ENCODE measurements around the gene MPO. TPM values are rescaled to one million over a fixed set of nuclear protein-coding genes. Genes with fewer than 3 reads are reported as not detected.

The MPO gene
- total RNA-seq, 1 experiment from 2014 or later: not detected

GRCh38 chr17:58231641-58232040 is 49.1 kb downstream of the MPO start:
- no peak overlapping the region for H2BK15ac ChIP-seq (ENCODE audit: low read depth, low read length)
- WGBS (ENCODE audit: extremely low coverage, insufficient read length, low lambda C conversion rate): no CpG with 5 or more reads among the region's 2 CpGs
- no peak overlapping the region for H3K4me3 Mint-ChIP-seq

More at GRCh38 chr17:58231641-58232040, 49.1 kb downstream of the MPO start:
- no peak overlapping the region for H3K9ac ChIP-seq (ENCODE audit: extremely low read depth, insufficient read length, low read length)
- H3T11ph ChIP-seq (ENCODE audit: low read length): no peak overlapping the region
- H3K4me1 Mint-ChIP-seq: peaks cover 16 to 22% of the 10 kb centered on the region in 2 experiments
- H2BK120ac ChIP-seq (ENCODE audit: low read depth, low read length, poor library complexity, severe bottlenecking): no peak overlapping the region
- H2AFZ ChIP-seq (ENCODE audit: low read length): no peak overlapping the region
- H3K36me3 Mint-ChIP-seq (ENCODE audit: insufficient read depth in 1 of 3, low read depth in 3 of 3): no peaks in the 10 kb centered on the region
- no peak overlapping the region for H4K5ac ChIP-seq (ENCODE audit: insufficient read length, low read depth, low read length)
- no peaks in the 10 kb centered on the region for H4K20me1 ChIP-seq (ENCODE audit: control insufficient read depth, insufficient read depth, insufficient read length)
- H3K18ac ChIP-seq (ENCODE audit: insufficient read length, low read depth, low read length): no peak overlapping the region
- no peaks in the 10 kb centered on the region for H3K9me3 Mint-ChIP-seq
- H2BK12ac ChIP-seq (ENCODE audit: insufficient read length, low read depth, low read length): no peak overlapping the region
- no peaks in the 10 kb centered on the region for H3K9me3 ChIP-seq (ENCODE audit: control insufficient read depth, low read depth, low read length)
- no peak overlapping the region for H3K56ac ChIP-seq (ENCODE audit: insufficient read length, low read depth, low read length)
- DNase-seq: no peak
- H2BK20ac ChIP-seq (ENCODE audit: low read depth, low read length, poor library complexity, severe bottlenecking): no peak overlapping the region
- H3K14ac ChIP-seq (ENCODE audit: insufficient read depth, low read length): no peak overlapping the region
- peaks cover 2% of the 10 kb centered on the region; the same call in 1 of the 2 replicates for H3K4me1 ChIP-seq (ENCODE audit: insufficient read depth, low read length)
- H3K79me1 ChIP-seq (ENCODE audit: insufficient read depth, low read depth, low read length, poor library complexity, severe bottlenecking): no peaks in the 10 kb centered on the region
- H3K27ac ChIP-seq (ENCODE audit: insufficient read length, low read depth, low read length): no peak overlapping the region
- no peak overlapping the region for H2AK5ac ChIP-seq (ENCODE audit: insufficient read length, low read length)
- no peak overlapping the region for H4K8ac ChIP-seq (replicated peaks; ENCODE audit: insufficient read length, low read depth, low read length)
- H3K27ac Mint-ChIP-seq: no peak overlapping the region
- H3K27me3 Mint-ChIP-seq (ENCODE audit: low read depth): peaks cover 54% of the 10 kb centered on the region
- H3K4ac ChIP-seq (ENCODE audit: low read depth, low read length): no peak overlapping the region
- H3K4me2 ChIP-seq (ENCODE audit: insufficient read depth, insufficient read length, low read length): no peak overlapping the region
- TF ChIP-seq, protein P1, sequence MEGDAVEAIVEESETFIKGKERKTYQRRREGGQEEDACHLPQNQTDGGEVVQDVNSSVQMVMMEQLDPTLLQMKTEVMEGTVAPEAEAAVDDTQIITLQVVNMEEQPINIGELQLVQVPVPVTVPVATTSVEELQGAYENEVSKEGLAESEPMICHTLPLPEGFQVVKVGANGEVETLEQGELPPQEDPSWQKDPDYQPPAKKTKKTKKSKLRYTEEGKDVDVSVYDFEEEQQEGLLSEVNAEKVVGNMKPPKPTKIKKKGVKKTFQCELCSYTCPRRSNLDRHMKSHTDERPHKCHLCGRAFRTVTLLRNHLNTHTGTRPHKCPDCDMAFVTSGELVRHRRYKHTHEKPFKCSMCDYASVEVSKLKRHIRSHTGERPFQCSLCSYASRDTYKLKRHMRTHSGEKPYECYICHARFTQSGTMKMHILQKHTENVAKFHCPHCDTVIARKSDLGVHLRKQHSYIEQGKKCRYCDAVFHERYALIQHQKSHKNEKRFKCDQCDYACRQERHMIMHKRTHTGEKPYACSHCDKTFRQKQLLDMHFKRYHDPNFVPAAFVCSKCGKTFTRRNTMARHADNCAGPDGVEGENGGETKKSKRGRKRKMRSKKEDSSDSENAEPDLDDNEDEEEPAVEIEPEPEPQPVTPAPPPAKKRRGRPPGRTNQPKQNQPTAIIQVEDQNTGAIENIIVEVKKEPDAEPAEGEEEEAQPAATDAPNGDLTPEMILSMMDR (conservative IDR thresholded peaks at IDR 0.05): no peak
- no peak overlapping the region for H4K91ac ChIP-seq (ENCODE audit: insufficient read length, low read depth, low read length)
- no peaks in the 10 kb centered on the region for H3K27me3 ChIP-seq (ENCODE audit: insufficient read depth, low read length)
- H3K23me2 ChIP-seq (ENCODE audit: insufficient read length, low read depth, low read length, poor library complexity, severe bottlenecking): no peaks in the 10 kb centered on the region
- no peak overlapping the region for H2BK5ac ChIP-seq (ENCODE audit: insufficient read length, low read length)
- H3K79me2 ChIP-seq (ENCODE audit: insufficient read depth, low read length): no peaks in the 10 kb centered on the region
- H3K23ac ChIP-seq (ENCODE audit: insufficient read length, low read depth, low read length): no peak overlapping the region
